ENCODE measurements around the gene OLFML3.
"Not testable (repeated sequence)": the region's sequence is repeated elsewhere in the genome, so short reads cannot be mapped to it uniquely, and the experiment has no call there.

Gene OLFML3

DNA sequence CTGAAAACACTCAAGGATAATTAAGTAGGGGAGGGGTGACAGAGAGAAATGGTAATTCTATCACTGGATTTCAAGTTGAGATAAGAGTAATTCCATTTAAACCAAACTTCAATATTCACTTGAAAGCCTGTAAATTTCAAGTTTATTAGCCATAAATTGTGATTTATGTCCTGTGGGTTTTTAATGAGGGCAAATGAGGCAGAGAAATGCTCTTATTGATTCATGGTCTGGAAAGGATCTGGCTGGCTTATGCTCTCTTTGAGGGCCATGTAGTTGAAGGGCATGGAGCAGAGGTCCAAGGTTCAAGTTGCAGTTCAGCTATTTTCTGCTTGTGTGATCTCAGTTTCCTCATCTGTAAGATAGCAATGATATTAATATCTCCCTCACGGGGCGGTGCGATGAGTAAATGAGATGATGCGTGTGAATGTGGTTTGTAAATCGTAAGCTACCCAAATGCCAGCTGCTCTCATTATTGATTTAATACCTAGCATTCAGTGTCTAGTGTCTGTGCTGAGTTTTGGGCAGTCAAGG lies 12.3 kb downstream of the OLFML3 start:
- no peak for DNase-seq (ENCODE audit: low spot score)

DNA sequence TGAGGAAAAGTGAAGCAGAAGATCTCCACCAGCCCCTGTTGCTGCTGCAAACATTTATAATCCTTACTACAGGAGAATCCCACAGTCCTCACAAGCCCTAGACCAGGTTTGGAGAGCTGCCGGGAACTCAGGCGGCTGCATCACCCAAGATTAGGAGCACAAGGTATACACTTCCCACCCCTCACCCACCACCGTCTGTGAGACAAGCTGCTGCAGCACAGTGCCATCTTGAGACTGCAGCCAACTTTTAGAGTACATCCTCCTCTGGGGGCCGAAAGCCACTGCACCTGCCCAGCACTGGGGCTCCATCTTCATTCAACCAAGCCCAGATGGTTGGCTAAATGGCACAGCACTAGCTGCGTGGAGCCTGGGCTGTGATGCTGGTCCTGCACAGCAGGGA lies 13.8 kb downstream of the OLFML3 start:
- DNase-seq (ENCODE audit: low spot score): no peak

GRCh38 chr1:113993766-113994165 lies 14.5 kb downstream of the OLFML3 start:
- no peak for DNase-seq (ENCODE audit: low spot score)

- DNase-seq (ENCODE audit: low spot score): no peak
Observed at GRCh38 chr1:113995382-113995781, 16.1 kb downstream of the OLFML3 start.

DNA sequence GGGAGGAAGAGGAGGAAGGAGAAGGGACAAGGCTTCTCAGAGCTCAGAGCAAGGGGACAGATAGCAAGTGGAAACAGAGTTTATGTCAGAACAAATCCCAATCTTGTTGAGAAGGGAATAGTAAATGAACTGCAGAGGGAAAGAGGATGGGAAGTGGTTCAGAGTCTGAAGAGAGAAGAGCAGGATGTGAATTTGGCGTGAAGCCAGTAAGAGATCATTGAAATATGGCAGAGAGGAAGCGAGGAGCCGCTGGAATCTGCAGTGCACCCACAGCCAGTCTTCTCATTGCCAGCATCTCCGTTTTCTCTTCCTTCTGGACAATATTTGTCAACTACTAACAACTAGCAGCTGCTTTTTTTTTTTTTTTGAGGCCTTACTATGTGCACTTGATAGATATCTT lies 19.1 kb downstream of the OLFML3 start:
- DNase-seq (ENCODE audit: low spot score): no peak

GRCh38 chr1:113999233-113999632 lies 20.0 kb downstream of the OLFML3 start:
- DNase-seq (ENCODE audit: low spot score): no peak

- no peak for DNase-seq (ENCODE audit: low spot score)
Observed at GRCh38 chr1:113999799-114000198, 20.5 kb downstream of the OLFML3 start.

GRCh38 chr1:114000406-114000805 lies 21.1 kb downstream of the OLFML3 start:
- no peak for DNase-seq (ENCODE audit: low spot score)

GRCh38 chr1:114002492-114003239 lies 23.4 kb downstream of the OLFML3 start:
- DNase-seq (ENCODE audit: low spot score): no peak

DNA sequence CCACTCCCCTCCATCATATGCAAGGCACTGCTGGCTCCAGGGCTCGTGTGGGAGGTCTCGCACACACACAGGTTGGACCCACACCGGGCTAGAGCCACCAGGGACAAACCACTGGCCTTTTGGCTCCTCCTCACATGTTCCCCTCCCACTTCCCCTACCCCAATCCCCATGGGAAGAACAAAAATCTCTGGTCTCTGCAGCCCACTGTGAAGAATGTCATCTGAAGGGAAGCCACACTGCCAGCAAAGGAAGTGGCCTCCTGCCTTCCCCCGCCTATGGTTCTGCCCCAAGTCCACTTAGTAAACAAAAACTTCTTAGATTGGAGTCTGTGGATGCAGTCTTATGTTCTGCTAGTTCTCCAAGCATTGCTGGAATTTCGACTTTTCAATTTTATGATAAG lies 24.2 kb downstream of the OLFML3 start:
- DNase-seq (ENCODE audit: low spot score): no peak

GRCh38 chr1:114006825-114007224 lies 27.6 kb downstream of the OLFML3 start:
- not testable (repeated sequence) for DNase-seq (ENCODE audit: low spot score)

DNA sequence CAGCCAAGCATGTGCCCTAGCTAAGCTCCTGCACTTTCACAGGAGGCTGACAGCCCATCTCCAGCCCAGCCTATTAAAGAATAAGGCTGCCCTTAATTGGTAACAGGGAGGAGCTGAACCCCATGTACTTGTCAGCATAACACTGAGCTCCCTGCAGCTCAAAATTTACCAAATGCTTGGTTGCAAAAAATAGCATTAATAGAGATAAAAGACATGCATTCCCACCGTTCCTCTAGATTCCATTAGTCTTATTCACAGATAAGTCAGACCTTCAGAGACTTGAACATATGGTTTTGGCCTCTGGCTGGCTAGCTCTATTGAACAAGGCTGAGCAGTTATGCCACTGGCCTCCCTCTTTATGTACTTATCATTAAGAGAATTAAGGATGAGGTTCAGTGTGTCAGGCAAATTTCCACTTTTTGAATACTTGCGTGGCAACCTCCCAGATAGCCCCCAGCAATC lies 29.2 kb downstream of the OLFML3 start:
- no peak for DNase-seq (ENCODE audit: low spot score)

GRCh38 chr1:114008993-114009392 lies 29.7 kb downstream of the OLFML3 start:
- no peak for DNase-seq (ENCODE audit: low spot score)

GRCh38 chr1:114009393-114009792 lies 30.1 kb downstream of the OLFML3 start:
- DNase-seq (ENCODE audit: low spot score): no peak

DNA sequence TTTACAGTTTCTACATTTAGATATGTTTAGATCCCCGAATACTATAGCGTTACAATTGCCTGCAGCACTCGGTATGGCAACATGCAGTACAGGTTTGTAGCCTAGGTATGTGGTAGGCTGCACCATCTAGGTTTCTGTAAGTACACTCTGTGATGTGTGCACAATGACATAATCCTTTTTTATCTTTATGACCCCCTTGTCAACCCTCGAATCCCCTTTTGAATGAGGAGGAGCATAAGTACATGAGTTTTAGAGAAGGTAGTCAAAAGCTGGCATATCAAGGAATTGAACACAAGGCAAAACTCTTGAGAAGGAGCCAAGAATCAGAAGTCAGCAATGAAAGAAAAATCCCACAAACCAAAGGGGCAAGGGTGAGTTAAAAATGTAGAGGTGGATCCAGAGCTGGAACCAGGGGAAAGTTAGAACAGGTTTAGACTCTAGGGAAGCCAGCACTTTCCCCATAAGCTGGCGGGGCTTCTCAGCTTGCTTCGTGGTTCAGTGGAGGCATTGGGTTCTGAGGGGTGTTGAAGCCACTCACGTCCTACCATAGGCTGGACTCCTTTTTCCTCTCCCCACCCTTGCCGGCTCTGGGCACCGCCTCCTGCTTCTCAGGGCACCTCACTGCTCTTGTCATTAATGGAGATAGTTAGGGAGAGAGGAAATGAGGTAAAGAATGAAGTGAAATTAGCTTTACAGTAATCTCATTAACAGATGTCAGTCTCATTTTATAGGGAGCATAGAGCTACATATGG lies 31.3 kb downstream of the OLFML3 start:
- DNase-seq (ENCODE audit: low spot score): no peak

DNA sequence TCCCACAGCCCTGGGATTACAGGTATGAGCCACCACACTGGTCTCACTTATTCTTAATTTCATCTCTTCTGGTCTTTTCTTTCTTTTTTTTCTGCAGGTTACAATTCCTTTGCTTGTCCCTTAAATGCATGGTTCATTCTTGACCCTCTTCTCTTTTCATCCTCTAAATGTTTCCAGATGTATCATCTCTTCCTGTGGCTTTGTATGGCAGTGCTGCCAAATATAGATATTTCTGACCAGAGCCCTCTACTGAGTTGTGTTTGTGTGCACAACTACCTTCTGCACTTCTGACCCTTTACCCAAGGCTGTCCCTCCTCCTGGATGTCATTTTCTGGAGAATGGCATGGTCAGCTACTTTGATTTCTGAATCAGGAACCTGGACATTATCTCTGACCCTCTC lies 32.5 kb downstream of the OLFML3 start:
- DNase-seq (ENCODE audit: low spot score): no peak

DNA sequence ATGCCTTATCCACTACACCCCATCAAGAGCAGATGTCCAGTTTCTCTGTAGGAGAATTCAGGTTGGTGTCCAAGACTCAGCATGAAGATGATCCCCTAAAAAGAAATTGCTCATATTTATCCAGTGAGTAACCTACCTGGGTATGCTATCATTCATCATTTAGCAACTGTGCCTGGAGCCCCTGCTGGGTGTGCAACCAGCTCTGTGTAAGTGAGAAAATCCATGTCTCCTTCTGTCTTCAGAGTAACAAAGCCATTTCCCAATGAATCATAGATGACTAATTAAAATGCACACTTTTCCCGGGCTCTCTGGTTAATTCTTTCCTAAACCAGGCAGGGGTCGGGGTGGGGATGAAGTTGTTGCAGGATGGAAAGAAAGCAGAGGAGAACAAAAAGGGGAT lies 35.8 kb downstream of the OLFML3 start:
- no peak for DNase-seq (ENCODE audit: low spot score)

GRCh38 chr1:114019724-114020123 lies 40.5 kb downstream of the OLFML3 start:
- not testable (repeated sequence) for DNase-seq (ENCODE audit: low spot score)

DNA sequence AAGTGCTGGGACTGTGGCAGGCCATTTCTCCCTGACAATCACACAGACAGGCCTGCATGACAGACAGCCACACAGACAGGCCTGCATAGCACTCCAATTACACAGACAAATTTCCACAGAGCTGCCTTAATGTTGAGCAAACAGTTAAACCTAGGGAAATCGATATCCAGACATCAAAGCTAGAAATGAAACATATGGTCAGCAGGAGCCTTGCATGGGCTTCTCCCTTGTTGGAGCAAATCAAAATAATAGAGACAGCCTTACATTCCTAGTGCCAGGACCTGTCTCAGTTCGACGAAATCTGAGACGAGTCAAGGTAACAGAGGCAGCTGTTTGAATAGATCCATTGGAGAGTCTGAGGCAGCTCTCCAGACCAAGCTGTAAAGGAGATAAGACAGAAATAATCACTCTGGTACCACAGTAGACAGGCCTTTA lies 42.4 kb downstream of the OLFML3 start:
- DNase-seq (ENCODE audit: low spot score): no peak

- DNase-seq (ENCODE audit: low spot score): no peak
Observed at GRCh38 chr1:114022877-114023276, 43.6 kb downstream of the OLFML3 start.

DNA sequence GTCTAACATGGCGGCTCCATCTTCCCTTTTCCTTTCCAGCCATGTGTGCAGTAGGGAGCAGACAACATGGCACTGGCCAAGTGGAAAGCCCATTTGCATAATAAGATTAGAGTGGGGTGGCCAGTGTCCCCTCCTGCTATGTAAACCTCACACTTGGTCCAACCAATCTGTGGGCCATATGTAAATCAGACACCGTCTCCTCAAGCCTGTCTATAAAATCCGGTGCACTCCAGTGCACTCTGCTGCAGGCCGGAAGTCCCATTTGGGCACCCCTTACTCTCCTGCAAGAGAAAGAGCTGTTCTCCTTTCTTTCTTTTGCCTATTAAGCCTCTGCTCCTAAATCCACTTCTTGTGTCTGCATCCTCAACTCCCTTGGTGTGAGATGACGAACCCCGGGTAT lies 44.1 kb downstream of the OLFML3 start:
- DNase-seq (ENCODE audit: low spot score): no peak

- no peak for DNase-seq (ENCODE audit: low spot score)
Observed at GRCh38 chr1:114024049-114024448, 44.8 kb downstream of the OLFML3 start.

All from HuH-7 (cell line).